Astrocyte (in vitro differentiated cells and primary cell): ENCODE results near the gene CCDC174. TPM values are rescaled to one million over a fixed set of nuclear protein-coding genes. Genes with fewer than 3 reads are reported as not detected.

ENCODE experiments used
- DNase-seq: peaks from one replicate; pipeline ENCODE4 v3.0.0-alpha.2; 2010; ENCODE audit warnings: low read depth
- FAIRE-seq: peaks from 2 replicates; lab custom pipeline; 2011; peaks lifted over from hg19 to GRCh38; lab: Jason Lieb, UNC
- H2AFZ ChIP-seq: 2 replicates; pipeline ENCODE4 v1.6.0; 2012; ENCODE audit warnings: low read depth, low read length, inconsistent platforms
- H3K27ac ChIP-seq: 2 replicates; pipeline ENCODE4 v1.5.1; 2011; ENCODE audit warnings: low read depth, low read length, inconsistent platforms
- H3K27me3 ChIP-seq: 2 replicates; pipeline ENCODE4 v1.6.0; 2011; ENCODE audit warnings: low read length, inconsistent platforms; ENCODE audit not compliant: insufficient read depth
- H3K36me3 ChIP-seq: 2 replicates; pipeline ENCODE4 v1.5.1; 2011; ENCODE audit warnings: low read length, inconsistent platforms; ENCODE audit not compliant: insufficient read depth
- H3K4me1 ChIP-seq: 2 replicates; pipeline ENCODE4 v1.5.1; 2011; ENCODE audit warnings: low read length, inconsistent platforms; ENCODE audit not compliant: insufficient read depth
- H3K4me2 ChIP-seq: 2 replicates; pipeline ENCODE4 v1.6.0; 2012; ENCODE audit warnings: low read length, inconsistent platforms
- H3K4me3 ChIP-seq: 2 replicates; pipeline ENCODE4 v1.5.1; 2011; ENCODE audit warnings: low read depth, mild to moderate bottlenecking, low read length, inconsistent platforms; ENCODE audit not compliant: insufficient read depth
- H3K79me2 ChIP-seq: 2 replicates; pipeline ENCODE4 v1.6.0; 2012; ENCODE audit warnings: mild to moderate bottlenecking, low read length, inconsistent platforms; ENCODE audit not compliant: insufficient read depth
- H3K9ac ChIP-seq: 2 replicates; pipeline ENCODE4 v1.6.0; 2012; ENCODE audit warnings: mild to moderate bottlenecking, low read length, inconsistent platforms
- H3K9me3 ChIP-seq: 2 replicates; pipeline ENCODE4 v1.5.1; 2012; ENCODE audit warnings: low read depth, mild to moderate bottlenecking, low read length, inconsistent platforms; ENCODE audit not compliant: insufficient read depth
- H4K20me1 ChIP-seq: 2 replicates; pipeline ENCODE4 v1.6.0; 2012; ENCODE audit warnings: low read length, inconsistent platforms; ENCODE audit not compliant: insufficient read depth
- H3K27ac Mint-ChIP-seq: one replicate; pipeline ENCODE4 v1.8.0; 2021; ENCODE audit warnings: mild to moderate bottlenecking, mixed read lengths; ENCODE audit not compliant: unreplicated experiment
- H3K27me3 Mint-ChIP-seq: one replicate; pipeline ENCODE4 v1.8.0; 2021; ENCODE audit warnings: low read depth, mixed read lengths; ENCODE audit not compliant: unreplicated experiment
- H3K36me3 Mint-ChIP-seq: one replicate; pipeline ENCODE4 v1.8.0; 2021; ENCODE audit warnings: low read depth, mixed read lengths; ENCODE audit not compliant: unreplicated experiment
- H3K4me1 Mint-ChIP-seq: one replicate; pipeline ENCODE4 v1.8.0; 2021; ENCODE audit warnings: low read depth, mixed read lengths; ENCODE audit not compliant: unreplicated experiment
- H3K4me3 Mint-ChIP-seq: one replicate; pipeline ENCODE4 v1.8.0; 2021; ENCODE audit warnings: mild to moderate bottlenecking, moderate library complexity, mixed read lengths; ENCODE audit not compliant: unreplicated experiment
- H3K9me3 Mint-ChIP-seq: one replicate; pipeline ENCODE4 v1.8.0; 2021; ENCODE audit warnings: mild to moderate bottlenecking, mixed read lengths; ENCODE audit not compliant: unreplicated experiment
- CTCF ChIP-seq: IDR thresholded peaks from 2 replicates; pipeline ENCODE4 v1.5.1; 2011; ENCODE audit warnings: low read depth, mild to moderate bottlenecking, inconsistent platforms, low read length, moderate library complexity; ENCODE audit not compliant: insufficient read depth
- EZH2 ChIP-seq: IDR thresholded peaks from 2 replicates; pipeline ENCODE4 v1.6.1; 2012; ENCODE audit warnings: mild to moderate bottlenecking, low read length, inconsistent platforms; ENCODE audit not compliant: insufficient read depth
- total RNA-seq: library from RNA; stranded (reverse); gene quantifications from 2 replicates; pipeline ENCODE4 v1.2.1, GENCODE V29; 2021

Gene CCDC174
- total RNA-seq, 1 donor from 2014 or later, result 17.4 TPM

GRCh38 chr3:14688525-14688924 is 37.0 kb downstream of the CCDC174 start:
- H4K20me1 ChIP-seq, result no peaks in the 10 kb centered on the region
- no peak overlapping the region for H3K27ac ChIP-seq
- H3K4me2 ChIP-seq, result no peak overlapping the region
- no peaks in the 10 kb centered on the region for H3K4me1 Mint-ChIP-seq
- H3K79me2 ChIP-seq, result no peaks in the 10 kb centered on the region
- peaks cover 26% of the 10 kb centered on the region for H3K27me3 Mint-ChIP-seq
- H3K36me3 ChIP-seq, result no peaks in the 10 kb centered on the region
- no peak for TF ChIP-seq EZH2
- TF ChIP-seq CTCF, result no peak
- H3K9me3 ChIP-seq, result no peaks in the 10 kb centered on the region
- peaks cover 9% of the 10 kb centered on the region for H3K36me3 Mint-ChIP-seq
- H3K27me3 ChIP-seq, result no peaks in the 10 kb centered on the region
- no peak overlapping the region for H2AFZ ChIP-seq
- no peak overlapping the region for H3K9ac ChIP-seq
- H3K27ac Mint-ChIP-seq, result no peak overlapping the region
- H3K4me1 ChIP-seq, result no peaks in the 10 kb centered on the region
- peaks cover 7% of the 10 kb centered on the region for H3K9me3 Mint-ChIP-seq
- FAIRE-seq (no peak), DNase-seq (no peak)
- no peak overlapping the region for H3K4me3 ChIP-seq
- H3K4me3 Mint-ChIP-seq, result no peak overlapping the region

- DNase-seq (no peak), FAIRE-seq (no peak)
- Mint-ChIP-seq H3K9me3 (peaks cover 7% of the 10 kb centered on the region), H3K4me1 (no peaks in the 10 kb centered on the region), H3K27me3 (peaks cover 26% of the 10 kb centered on the region), H3K4me3 (no peak overlapping the region), H3K36me3 (peaks cover 13% of the 10 kb centered on the region), H3K27ac (no peak overlapping the region)
- Histone ChIP-seq H3K36me3 (no peaks in the 10 kb centered on the region), H3K27me3 (no peaks in the 10 kb centered on the region), H3K4me1 (no peaks in the 10 kb centered on the region), H3K9me3 (no peaks in the 10 kb centered on the region), H3K4me3 (no peak overlapping the region), H3K27ac (no peak overlapping the region), H3K4me2 (no peak overlapping the region), H3K9ac (no peak overlapping the region), H3K79me2 (no peaks in the 10 kb centered on the region), H2AFZ (no peak overlapping the region), H4K20me1 (no peaks in the 10 kb centered on the region)
- TF ChIP-seq CTCF, result no peak
- no peak for TF ChIP-seq EZH2
Observed at GRCh38 chr3:14689247-14689980, 37.9 kb downstream of the CCDC174 start.

- FAIRE-seq, result no peak
Observed at GRCh38 chr3:14691239-14691638, 39.7 kb downstream of the CCDC174 start.

More at GRCh38 chr3:14691239-14691638, 39.7 kb downstream of the CCDC174 start:
- H3K9me3 Mint-ChIP-seq, result peaks cover 7% of the 10 kb centered on the region
- Histone ChIP-seq H3K9ac (no peak overlapping the region), H3K4me1 (no peaks in the 10 kb centered on the region), H2AFZ (no peak overlapping the region), H3K36me3 (no peaks in the 10 kb centered on the region), H3K27me3 (no peaks in the 10 kb centered on the region), H3K4me2 (no peak overlapping the region), H3K27ac (no peak overlapping the region), H4K20me1 (no peaks in the 10 kb centered on the region), H3K9me3 (no peaks in the 10 kb centered on the region), H3K4me3 (no peak overlapping the region), H3K79me2 (no peaks in the 10 kb centered on the region)
- no peaks in the 10 kb centered on the region for H3K4me1 Mint-ChIP-seq
- peaks cover 13% of the 10 kb centered on the region for H3K36me3 Mint-ChIP-seq
- H3K27ac Mint-ChIP-seq, result no peak overlapping the region
- DNase-seq, result no peak
- H3K27me3 Mint-ChIP-seq, result peaks cover 21% of the 10 kb centered on the region
- TF ChIP-seq EZH2 (no peak), CTCF (no peak)
- no peak overlapping the region for H3K4me3 Mint-ChIP-seq
